NCI-H1417 treated with DMSO at 0.1 percent for 48 hours (cell line): ENCODE measurements around the gene IGSF3.

Source experiments
- DNase-seq: peaks from one replicate; lab custom pipeline; 2025; lab: John Stamatoyannopoulos, UW

The IGSF3 gene

DNA sequence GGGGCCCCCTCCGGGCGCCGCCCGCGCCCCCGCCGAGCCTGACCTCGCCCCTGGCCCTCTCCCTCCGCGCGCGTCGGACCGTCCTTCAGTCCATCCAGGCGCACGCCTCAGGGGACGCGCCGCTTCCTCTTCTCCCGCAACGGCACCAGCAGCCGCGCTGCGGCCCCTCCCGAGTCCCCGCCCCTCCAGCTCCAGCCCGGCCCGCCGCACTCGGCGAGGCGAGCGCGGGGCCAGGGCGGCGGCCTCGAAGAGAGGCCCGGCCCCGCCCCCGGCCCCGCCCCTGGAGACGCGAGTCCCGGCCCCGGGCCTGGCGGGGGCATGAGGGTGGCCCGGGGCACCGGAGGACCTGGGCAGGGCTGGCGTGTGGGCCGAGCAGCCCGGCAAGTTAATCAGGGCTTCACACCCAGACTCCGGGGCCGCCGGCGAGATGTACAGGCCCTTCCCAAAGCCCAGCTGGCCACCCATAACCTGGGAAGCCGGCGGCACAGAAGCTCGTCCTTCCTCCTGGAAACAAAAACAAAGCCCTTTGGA is at the start of gene IGSF3:
IGSF3 (minus strand) TSS at position 159 of the 531 bp plus-strand sequence. CDS start 1,407 bp downstream, outside the sequence.
- DNase-seq: peak; percentile 13

DNA sequence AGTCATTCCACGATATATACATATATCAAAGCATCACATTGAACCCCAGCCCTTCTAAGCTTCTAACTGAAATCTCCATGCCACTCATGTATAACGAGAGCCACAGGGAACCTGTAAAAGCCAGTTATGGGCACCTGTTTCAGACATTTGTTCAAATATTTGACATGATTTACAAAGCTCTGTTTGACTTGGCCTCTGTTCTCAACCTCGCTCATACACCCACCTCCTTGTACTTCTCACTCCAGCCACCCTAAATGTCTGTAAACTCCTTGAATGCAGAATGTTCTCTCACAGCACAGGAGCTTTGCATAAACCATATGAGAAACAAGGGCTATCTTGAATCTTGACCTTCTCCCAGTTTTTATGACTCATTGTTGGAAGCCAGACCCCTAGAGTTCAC is 49.8 kb upstream of the IGSF3 start:
- DNase-seq: no peak

DNA sequence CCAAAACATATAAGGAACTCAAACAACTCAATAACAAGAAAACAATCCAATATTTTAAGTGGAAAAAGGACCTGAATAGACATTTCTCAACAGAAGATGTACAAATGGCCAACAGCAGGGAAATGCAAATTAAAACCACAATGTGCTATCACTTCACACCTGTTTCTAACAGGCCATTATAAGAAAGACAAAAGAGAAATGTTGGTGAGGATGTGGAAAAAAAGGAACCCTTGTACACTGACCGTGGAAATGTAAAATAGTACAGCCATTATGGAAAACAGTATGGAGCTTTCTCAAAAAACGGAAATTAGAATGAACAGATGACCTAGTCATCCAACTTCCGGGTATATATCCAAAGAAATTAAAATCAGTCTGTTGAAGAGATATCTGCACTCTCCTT is 48.9 kb upstream of the IGSF3 start:
- DNase-seq: no peak

DNA sequence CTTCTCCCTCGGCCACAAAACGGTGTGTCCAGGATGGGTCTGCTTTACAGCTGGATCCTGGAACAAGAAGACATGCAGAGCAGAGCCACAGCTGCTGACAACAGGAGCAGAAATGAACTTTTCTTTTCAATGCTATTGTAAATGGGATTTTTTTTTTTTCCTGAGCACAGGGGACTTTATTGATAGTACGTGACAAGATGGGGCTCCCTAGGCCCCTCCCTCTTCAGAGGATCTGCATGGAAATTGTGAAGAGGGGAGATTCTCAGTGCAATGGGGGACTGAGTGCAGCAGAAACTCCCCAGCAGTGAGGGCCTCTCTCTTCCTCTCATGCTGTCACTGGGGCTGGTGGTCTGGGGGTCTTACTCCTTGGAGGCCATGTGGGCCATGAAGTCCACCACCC is 45.9 kb upstream of the IGSF3 start:
- DNase-seq: no peak

DNA sequence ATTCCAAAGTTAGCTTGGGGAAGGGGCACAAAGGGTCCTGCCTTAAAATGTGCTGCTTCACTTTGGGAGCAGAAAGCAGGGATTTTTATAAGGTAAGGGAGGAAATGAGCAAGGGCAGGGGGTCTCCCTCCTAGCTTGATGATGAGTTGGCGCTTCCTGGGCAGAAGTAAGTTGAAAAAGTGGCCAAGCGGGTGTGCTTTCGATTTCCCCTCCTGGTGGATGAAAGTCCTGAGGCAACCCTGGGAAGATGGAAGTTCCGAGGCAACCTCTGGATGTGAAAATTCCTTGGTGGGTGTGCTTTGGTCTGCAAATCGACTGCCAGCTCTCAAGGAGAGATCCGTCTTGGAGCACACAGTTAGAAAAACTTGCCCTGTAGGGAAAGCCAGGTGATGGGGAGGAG is 45.0 kb upstream of the IGSF3 start:
- DNase-seq: no peak

DNA sequence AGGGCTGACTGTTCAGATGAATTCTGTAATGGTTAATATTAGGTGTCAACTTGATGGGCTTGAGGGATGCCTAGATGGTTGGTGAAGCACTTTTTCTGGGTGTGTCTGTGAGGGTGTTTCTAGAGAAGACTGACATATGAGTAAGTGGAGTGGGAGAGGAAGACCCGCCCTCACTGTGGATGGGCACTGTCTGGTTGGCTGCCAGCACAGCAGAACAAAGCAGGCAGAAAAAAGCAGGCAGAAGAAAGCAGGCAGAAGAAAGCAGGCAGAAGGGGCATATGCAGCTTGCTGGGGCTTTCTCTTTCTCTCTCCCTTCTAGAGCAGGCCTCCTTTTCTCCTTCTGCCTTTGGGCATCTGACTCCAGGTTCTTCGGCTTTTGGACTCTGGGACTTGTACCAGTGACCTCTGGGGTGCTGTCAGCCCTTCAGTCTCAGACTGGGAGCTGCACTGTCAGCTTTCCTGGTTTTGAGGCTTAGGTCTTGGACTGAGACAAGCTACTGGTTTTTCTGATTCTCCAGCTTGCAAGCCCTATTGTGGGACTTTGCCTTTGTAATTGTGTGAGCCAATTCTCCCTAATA is 43.8 kb upstream of the IGSF3 start:
- no peak for DNase-seq

DNA sequence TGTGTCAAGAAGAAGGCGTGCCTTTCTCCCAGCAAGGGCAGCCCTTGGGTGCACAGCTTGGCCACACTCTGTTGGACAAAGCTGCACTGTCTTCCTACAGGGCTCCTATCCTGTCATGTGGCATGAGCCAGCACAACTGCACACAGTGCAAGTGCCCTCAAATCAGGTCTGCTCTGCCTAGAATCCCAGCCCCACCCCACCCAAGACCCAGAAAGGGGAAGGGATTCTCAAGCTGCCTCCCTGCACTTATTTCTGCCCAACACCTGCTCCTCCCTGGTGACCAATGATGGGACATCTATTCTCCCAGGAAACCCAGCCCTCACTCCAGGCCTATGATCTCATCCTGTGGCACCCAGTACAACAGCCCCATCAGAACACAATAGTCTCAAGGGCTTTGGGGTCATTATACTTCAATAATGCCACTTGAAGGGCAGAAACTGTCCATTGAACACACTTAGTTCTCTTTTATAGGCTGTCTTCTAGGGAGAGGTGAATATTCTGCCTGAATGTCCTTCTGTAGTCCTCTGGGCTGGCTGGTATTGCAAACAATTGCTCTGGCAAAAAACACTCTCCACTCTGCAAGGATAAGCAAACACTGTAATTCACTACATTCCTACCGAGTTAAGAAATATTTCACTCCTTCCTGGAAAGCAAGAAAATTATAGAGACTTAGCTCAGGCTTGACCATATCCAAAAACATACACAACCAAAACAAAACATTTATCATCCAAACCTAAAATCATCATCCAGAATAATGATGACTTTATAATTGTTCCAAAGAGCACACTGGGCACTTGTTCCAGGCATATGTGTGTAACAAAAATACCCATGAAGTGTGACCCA is 43.1 kb upstream of the IGSF3 start:
- DNase-seq: peak; percentile 7

DNA sequence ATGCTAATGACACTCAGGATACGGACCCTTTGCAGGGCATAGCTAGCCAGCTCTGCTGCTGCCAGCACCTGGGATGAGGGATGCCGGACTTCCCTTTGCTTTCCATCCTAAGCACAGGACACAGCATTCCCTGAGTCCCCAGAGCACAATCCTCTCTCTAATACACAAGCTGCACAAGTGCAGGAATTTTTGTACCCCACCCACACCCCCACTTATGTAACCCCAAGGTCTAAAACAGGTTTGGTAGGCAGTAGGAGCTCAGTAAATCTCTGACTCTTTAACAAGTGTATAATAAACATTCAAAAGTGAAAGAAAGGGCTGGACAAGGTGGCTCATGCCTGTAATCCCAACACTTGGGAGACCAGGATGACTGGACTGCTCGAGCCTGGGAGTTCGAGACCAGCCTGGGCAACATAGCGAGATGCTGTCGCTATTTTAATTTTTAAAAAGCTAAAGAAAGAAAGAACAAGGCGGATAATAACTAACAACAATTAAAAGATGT is 42.2 kb upstream of the IGSF3 start:
- DNase-seq: no peak

DNA sequence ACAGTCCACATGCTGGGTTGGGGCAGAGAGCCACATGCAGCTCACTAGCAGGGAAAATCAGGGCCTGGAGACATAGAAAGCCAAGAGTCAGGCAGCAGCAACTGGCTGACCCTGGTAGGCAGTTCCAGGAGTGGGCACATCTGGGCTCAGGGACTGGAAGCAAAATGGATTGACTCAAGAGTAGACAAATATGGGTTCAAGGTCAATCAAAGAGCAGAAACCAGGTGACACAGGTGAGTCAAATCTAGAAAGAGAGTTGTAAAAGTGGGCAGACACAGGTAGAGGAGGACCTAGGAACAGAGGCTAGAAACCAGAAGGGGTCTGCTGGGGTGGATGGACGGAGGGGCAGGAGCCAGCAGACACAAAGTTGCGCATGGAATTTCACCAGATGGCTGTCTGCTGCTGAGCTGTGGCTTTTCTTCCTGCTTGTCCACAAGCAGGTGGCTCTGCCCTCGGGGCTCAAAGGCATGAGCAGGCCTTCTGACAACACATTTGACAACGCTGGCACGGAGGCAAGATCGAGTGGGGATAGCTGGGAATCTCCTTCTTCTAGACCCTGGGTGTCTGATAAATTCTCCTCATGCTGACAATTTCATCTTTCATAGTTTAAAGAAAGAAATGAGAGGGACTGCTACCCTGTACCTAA is 40.8 kb upstream of the IGSF3 start:
- no peak for DNase-seq

DNA sequence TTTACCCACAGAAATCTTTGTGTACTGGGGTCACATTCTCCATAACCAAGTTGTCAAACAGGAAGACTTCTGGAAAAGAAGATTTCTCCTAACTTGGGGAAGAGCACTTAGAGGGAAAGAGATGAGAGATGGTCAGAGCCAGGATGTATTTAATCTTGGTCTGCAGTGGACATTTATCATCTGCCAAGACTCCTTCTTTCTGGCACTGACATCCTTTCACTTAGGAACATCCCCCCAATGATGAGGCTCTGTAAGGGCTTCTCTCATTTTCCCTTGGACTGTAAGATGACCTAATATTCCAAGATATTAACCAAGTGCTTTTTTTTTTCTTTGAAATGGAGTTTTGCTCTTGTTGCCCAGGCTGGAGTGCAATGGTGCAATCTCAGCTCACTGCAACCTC is 39.3 kb upstream of the IGSF3 start:
- no peak for DNase-seq

DNA sequence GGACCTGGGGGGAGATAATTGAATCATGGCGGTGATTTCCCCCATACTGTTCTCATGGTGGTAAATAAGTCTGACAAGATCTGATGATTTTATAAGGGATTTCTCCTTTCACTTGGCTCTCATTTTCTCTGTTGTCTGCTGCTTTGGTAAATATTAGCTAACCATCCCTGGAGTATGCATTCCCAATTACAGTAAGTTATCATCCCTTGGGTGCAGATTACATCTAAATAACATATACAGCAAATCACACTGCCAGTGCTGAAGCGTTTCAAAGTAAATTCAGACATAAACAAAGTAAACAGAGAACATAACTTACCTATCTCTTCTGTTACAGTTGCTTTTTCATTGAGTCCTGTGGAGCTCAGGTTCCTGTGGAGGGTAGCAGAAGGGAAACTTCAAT is 38.6 kb upstream of the IGSF3 start:
- no peak for DNase-seq

DNA sequence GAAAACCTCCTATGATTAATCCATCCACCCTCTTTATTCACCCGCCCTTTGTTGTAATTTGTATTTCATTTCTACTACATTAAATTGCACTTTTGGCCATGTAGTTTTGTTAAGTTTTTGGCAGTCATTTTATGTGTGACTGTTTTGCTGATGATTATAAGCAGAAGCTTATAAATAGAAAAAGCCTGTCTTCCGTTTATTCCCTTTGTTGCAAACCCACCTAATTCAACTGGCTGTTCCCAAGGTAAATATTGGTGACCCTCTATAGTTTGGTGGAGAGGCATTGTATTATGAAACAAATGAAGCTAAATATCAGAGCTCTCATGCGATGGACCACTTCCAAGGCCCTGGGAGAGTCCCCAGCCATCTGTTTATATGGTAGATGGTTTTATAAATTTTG is 36.7 kb upstream of the IGSF3 start:
- no peak for DNase-seq

DNA sequence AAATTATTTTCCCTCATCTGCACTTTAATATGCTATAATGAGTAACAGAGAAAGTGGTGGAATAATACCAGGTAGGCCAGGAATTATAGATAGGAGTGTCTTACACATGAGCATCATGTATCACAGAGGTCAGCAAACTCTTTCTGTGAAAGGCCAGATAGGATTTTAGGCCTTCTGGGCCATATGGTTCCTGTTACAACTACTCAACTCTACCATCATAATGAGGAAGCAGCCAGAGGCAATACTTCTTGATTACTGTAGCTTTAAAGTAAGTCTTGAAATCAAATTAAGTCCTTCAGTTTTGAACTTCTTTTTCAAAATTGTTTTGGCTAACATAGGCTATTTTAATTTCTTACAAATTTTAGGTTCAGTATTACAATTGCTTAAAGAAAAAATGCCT is 32.1 kb upstream of the IGSF3 start:
- no peak for DNase-seq

DNA sequence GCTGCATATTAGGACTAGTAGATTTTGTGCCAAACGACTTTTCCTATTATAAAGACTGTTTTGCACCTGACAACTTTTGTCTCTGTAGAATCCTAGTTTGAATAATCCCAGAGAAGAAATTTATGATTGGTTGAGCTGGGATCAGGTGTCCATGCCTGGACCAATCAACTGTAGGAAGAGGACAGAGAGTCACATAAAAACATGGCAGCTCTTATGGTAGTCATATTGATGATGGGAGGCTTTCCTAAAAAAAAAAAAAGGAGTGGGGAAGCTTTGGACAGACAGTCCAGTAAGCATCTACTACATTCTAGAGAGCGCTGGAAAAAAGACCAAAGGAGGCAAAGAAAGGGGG is 30.7 kb upstream of the IGSF3 start:
- no peak for DNase-seq

DNA sequence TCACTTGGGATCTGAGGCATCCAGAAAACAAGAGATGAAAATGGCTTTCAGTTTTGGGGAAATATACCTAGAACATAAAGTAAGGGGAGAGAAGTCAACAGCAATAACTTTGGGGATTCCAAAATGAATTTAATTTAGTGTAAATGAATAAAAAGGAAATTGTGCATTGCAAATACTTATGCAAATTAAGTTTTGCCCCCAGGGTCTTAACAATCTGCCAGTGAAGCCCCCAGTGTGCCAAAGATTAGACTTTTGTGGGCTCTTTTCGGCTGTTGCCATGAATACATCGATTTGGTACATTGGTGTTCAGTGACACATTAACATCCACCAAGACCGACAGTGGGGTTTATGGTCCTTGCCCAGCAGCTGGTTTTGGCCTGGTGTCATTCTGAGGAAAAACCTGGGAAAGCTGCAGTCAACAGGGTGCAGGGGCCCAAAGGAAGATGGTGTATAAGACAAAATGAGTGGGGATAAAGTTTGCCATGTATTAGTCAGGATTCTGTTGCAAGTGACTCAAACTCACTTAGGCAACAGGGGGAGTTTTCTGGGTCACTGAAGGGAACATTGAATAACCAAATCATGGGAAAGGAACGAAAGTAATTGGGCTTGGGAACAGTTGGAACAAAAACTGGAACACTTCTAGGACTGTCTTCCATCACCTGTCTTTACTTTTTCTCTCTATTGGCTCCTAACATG is 30.2 kb upstream of the IGSF3 start:
- DNase-seq: no peak

DNA sequence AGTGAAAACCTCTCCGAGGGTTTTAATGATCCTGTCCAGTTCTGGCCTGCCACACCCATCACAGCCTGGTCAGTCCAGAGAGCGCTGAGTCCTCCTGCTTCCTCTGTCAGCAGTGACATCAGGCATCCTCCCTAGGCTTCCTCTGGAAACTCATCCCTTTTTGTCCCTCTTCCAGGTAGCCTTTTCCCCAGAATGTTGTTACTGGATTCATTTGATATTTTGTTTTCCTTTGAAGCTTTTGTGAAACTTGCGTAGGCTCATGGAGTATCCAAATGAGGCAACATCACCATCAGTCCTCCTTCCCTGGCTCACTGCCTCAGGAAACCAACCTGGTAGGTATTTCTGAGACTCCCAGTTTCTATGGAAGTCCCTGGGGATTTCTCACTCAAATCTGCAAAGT is 27.0 kb upstream of the IGSF3 start:
- no peak for DNase-seq

DNA sequence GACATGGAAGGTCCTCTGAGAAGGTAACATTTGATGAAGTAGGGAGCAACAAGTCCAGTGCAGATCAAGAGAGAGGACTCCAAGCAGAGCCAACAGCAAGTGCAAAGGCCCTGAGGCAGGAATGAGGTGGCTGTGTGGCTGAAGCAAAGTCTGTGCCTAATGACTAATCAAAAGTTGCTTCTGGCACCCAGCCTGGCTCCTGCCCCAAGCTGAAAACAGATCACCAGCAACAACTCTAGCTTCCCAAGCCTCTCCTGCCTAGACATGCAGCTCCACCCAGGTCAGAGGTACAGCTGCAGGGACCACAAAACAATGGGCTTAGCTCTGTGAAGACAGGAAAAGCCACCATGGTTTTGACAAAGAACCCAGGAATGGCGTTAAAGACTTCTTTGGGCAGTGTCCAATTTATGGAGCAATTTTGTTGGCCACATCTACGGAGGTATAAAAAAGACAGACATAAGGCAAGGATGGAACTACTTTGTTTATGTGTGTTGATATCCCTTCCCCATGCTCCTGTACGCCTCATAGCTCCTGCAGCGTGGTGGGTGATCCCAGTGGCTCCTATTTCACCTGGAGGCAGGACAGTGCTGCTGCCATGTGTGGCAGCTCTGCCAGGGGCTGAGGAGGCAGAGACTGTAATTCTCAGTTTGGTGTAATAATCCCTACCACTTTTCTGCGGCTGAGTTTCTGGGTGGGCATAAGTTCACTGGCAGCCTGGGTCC is 26.4 kb upstream of the IGSF3 start:
- no peak for DNase-seq

DNA sequence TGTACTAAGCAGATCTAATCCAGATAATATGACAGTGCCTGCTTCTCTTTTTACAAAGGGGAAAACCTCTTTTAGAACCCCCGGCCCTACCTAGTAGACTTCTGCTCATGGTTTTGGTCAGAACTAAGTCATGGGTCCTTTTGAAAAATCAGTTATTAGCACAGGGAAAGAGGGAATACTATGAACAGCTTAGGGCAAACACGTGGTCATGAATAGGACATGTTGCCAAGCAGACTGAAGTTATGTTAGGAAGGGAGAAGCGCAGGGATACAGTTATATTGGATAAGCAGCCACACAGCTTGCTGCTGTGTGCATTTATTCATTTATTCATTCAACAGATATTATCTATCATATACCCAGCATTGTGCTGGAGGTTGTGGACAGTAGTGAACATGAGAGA is 25.3 kb upstream of the IGSF3 start:
- no peak for DNase-seq

DNA sequence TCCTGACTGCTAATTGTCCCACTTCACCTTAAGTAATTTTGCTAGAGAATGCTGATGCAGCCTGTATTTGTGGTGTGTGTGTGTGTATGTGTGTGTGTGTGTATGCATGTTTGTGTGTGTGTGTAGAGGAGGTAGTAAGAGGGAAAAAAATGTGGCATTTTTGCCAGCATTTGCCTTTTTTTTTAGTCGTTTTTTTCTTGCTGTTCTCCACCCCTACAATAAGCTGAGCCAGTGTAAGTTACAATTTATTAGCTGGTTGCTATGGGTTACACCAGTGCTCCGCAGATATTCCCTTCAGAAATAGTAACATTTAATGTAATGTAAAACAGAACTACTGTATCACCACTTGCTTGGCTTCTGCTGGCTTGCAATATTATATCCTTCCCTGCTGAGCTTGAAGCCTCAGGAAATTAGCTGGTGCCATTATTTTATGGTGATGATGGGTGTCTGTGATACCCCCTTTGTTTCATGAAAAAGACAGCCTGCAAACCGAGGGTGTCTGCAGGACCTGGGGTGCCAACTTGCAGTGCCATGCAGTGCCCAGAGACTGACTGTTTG is 23.4 kb upstream of the IGSF3 start:
- peak; percentile 11 for DNase-seq

DNA sequence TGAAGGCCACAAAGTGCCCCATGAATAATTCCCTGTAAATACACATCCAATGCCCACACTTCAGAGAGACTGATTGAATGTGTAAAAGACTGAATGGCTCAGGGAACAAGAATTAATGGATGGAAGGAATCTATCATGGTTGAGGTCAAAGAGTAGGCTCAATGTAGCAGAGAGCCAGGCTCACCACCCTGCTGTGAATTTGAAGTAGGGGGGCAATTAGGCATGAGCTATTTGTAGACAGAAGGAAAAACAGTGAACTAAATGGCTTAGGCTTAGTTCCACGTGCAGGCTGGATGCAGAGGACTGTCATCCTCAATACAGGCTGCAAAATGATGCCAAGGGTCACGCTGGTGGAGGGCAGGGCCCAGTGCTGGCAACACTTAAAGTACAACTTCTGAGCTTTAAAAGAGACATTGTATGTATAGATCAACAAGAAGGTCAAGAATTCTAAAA is 22.9 kb upstream of the IGSF3 start:
- peak; percentile 9 for DNase-seq

DNA sequence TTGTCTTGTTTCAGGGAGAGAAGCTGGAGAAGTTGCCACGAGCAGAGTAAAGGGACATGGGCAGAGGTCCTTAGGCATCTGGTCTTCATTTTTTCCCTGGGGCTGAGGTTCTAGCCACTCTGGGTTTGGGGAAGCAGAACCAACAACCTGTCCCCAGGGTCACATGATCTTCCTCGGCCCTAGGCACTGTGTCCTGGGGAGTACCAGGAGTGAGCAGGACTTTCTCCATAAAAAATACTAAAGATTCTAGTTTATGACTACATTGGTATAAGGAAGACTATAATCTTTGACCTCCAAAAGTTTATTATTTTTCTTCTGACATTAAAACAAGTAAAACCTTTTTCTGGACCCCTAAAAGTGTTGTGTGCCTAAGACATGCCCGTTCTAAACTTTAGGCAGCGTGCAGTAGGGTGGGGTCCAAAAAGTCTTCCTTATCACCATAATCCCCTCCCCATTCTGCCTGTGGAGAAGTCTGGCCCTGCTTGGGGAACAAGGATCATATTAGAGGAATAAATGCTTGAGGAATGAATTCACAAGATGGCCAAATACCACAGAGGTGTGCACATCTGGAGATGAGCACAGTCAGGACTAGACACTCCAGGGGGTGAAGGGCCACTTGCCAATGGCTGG is 19.3 kb upstream of the IGSF3 start:
- no peak for DNase-seq
